HepG2 (cell line): ENCODE data around the gene AKT3. TPM values are rescaled to one million over a fixed set of nuclear protein-coding genes. Genes with fewer than 3 reads are reported as not detected.

Experiments
- ATAC-seq: fragments of 200-7000 bp; cut with Tn5 transposase; 3 replicates; pipeline ENCODE4 v1.9.1; 2020; ENCODE audit warnings: mild to moderate bottlenecking, moderate library complexity
- BruUV-seq: library from RNA; stranded (reverse); fragments of 400-500 nt; replicated peaks from 2 replicates; lab custom pipeline; 2021; lab: Mats Ljungman, UMichigan
- CTCF ChIA-PET: fragments of 300-600 bp; formaldehyde crosslinking; extraction: SDS; loops from one replicate; lab custom pipeline; 2021; ENCODE audit warnings: low total read pairs, inconsistent platforms, low intra/inter-chr PET ratio; lab: Yijun Ruan, JAX
- POLR2A ChIA-PET: fragments of 350-600 bp; sonication (Branson Sonifier 250); formaldehyde crosslinking; loops from one replicate; lab custom pipeline; 2020; ENCODE audit warnings: antibody characterized with exemption, inconsistent platforms; lab: Yijun Ruan, JAX
- DNase-seq: peaks from one replicate; pipeline ENCODE4 v3.0.0-alpha.2; 2015; ENCODE audit warnings: low spot score
- FAIRE-seq: peaks from 3 replicates; lab custom pipeline; 2011; peaks lifted over from hg19 to GRCh38; lab: Jason Lieb, UNC
- H2AFZ ChIP-seq: one replicate; pipeline ENCODE4 v1.6.1; 2011; ENCODE audit warnings: low read length, inconsistent platforms
- H3K27ac ChIP-seq: fragments of 300-600 bp; 3 replicates; pipeline ENCODE4 v1.8.0; 2011; ENCODE audit warnings: mixed run types, mild to moderate bottlenecking, mixed read lengths, low read length, inconsistent platforms; ENCODE audit not compliant: insufficient read depth; ENCODE audit errors: extremely low read length
- H3K27me3 ChIP-seq, 2 experiments: fragments of 200-600 bp in 1 of 2; 2 replicates in 1 of 2; 3 replicates in 1 of 2; pipeline versions ENCODE4 v1.6.0 to v1.8.0; 2011; ENCODE audit warnings: low read length in 2 of 2, mild to moderate bottlenecking in 2 of 2, moderate library complexity in 2 of 2, inconsistent platforms in 1 of 2; ENCODE audit not compliant: insufficient read depth in 2 of 2, control insufficient read depth in 1 of 2
- H3K36me3 ChIP-seq, 2 experiments: fragments of 200-600 bp in 1 of 2; replicated peaks in 1 of 2; 2 replicates in 1 of 2; 3 replicates in 1 of 2; pipeline versions ENCODE4 v1.5.1 to v1.8.0; 2011; ENCODE audit warnings: low read length in 2 of 2, inconsistent platforms in 1 of 2; ENCODE audit not compliant: insufficient read depth in 2 of 2, control insufficient read depth in 1 of 2
- H3K4me1 ChIP-seq: 2 replicates; pipeline ENCODE4 v1.5.1; 2012; ENCODE audit warnings: low read length, inconsistent platforms; ENCODE audit not compliant: insufficient read depth
- H3K4me2 ChIP-seq: 2 replicates; pipeline ENCODE4 v1.6.0; 2011; ENCODE audit warnings: low read depth, low read length, inconsistent platforms
- H3K4me3 ChIP-seq, 3 experiments: fragments of 200-600 bp in 1 of 3; sonication (generic), shearing (Covaris generic) in 1 of 3; replicated peaks in 1 of 3; 2 replicates each; pipeline ENCODE4 v1.5.1; 2011 to 2016; ENCODE audit warnings: low read length in 3 of 3, inconsistent platforms in 2 of 3, low read depth in 2 of 3, mild to moderate bottlenecking in 2 of 3, control low read depth in 1 of 3, mixed read lengths in 1 of 3; ENCODE audit not compliant: insufficient read depth in 1 of 3
- H3K79me2 ChIP-seq: one replicate; pipeline ENCODE4 v1.6.1; 2011; ENCODE audit warnings: low read length, inconsistent platforms; ENCODE audit not compliant: insufficient read depth
- H3K9ac ChIP-seq: 2 replicates; pipeline ENCODE4 v1.6.0; 2011; ENCODE audit warnings: mild to moderate bottlenecking, low read depth, low read length, inconsistent platforms; ENCODE audit not compliant: insufficient read depth
- H3K9me3 ChIP-seq: 2 replicates; pipeline ENCODE4 v1.5.1; 2012; ENCODE audit warnings: mild to moderate bottlenecking, low read length
- H4K20me1 ChIP-seq: 2 replicates; pipeline ENCODE4 v1.6.0; 2011; ENCODE audit warnings: inconsistent platforms, mild to moderate bottlenecking, low read length, moderate library complexity; ENCODE audit not compliant: insufficient read depth
- ATAD3A ChIP-seq: sonication (generic); formaldehyde crosslinking; IDR thresholded peaks from 2 replicates; pipeline ENCODE4 v1.4.0; 2020; ENCODE audit warnings: missing genetic modification reagents
- DMTF1 ChIP-seq: sonication (generic); formaldehyde crosslinking; IDR thresholded peaks from 2 replicates; pipeline ENCODE4 v1.4.0; 2020; ENCODE audit warnings: mild to moderate bottlenecking, missing genetic modification reagents
- EED ChIP-seq: sonication (generic); formaldehyde crosslinking; IDR thresholded peaks from 2 replicates; pipeline ENCODE4 v1.5.0; 2020; ENCODE audit warnings: mild to moderate bottlenecking, missing genetic modification reagents
- HOXA7 ChIP-seq: sonication (generic); formaldehyde crosslinking; IDR thresholded peaks from 2 replicates; pipeline ENCODE4 v1.8.1; 2022; ENCODE audit warnings: mild to moderate bottlenecking, missing genetic modification reagents, moderate library complexity
- LCORL ChIP-seq, 2 experiments: fragments of 450-650 bp in 1 of 2; sonication (generic) in 1 of 2; formaldehyde crosslinking in 1 of 2; IDR thresholded peaks; 2 replicates each; pipeline versions ENCODE4 v1.5.0 to v1.6.1; 2017 to 2020; ENCODE audit warnings: antibody characterized with exemption in 1 of 2, missing genetic modification reagents in 1 of 2
- NCOA1 ChIP-seq: sonication (generic); formaldehyde crosslinking; IDR thresholded peaks from 2 replicates; pipeline ENCODE4 v1.9.0; 2021; ENCODE audit warnings: missing genetic modification reagents
- PAX8 ChIP-seq: sonication (generic); formaldehyde crosslinking; IDR thresholded peaks from 2 replicates; pipeline ENCODE4 v1.8.0; 2022; ENCODE audit warnings: mild to moderate bottlenecking, missing genetic modification reagents, borderline replicate concordance
- POGK ChIP-seq: sonication (generic); formaldehyde crosslinking; conservative IDR thresholded peaks from 2 replicates; pipeline ENCODE4 v1.8.0; 2022; ENCODE audit warnings: mild to moderate bottlenecking, moderate library complexity, missing genetic modification reagents
- RFXAP ChIP-seq: sonication (generic); formaldehyde crosslinking; IDR thresholded peaks from 2 replicates; pipeline ENCODE4 v1.4.0; 2020; ENCODE audit warnings: missing genetic modification reagents, borderline replicate concordance
- ZBTB43 ChIP-seq: sonication (generic); formaldehyde crosslinking; conservative IDR thresholded peaks from 2 replicates; pipeline ENCODE4 v1.4.0; 2020; ENCODE audit warnings: missing genetic modification reagents
- ZKSCAN1 ChIP-seq: fragments of 150-350 bp; IDR thresholded peaks from 2 replicates; pipeline ENCODE4 v1.6.1; 2014; ENCODE audit warnings: low read length
- ZMYM3 ChIP-seq: sonication (generic); formaldehyde crosslinking; IDR thresholded peaks from 2 replicates; pipeline ENCODE4 v1.5.1; 2020; ENCODE audit warnings: mild to moderate bottlenecking, missing genetic modification reagents
- ZNF552 ChIP-seq: sonication (generic); formaldehyde crosslinking; IDR thresholded peaks from 2 replicates; pipeline ENCODE4 v1.9.0; 2022; ENCODE audit warnings: missing genetic modification reagents, mild to moderate bottlenecking, borderline replicate concordance
- ZNF572 ChIP-seq: sonication (generic); formaldehyde crosslinking; IDR thresholded peaks from 2 replicates; pipeline ENCODE4 v1.5.1; 2020; ENCODE audit warnings: mild to moderate bottlenecking, missing genetic modification reagents
- ZNF607 ChIP-seq: sonication (generic); formaldehyde crosslinking; IDR thresholded peaks from 2 replicates; pipeline ENCODE4 v1.5.1; 2020; ENCODE audit warnings: missing genetic modification reagents, mild to moderate bottlenecking, borderline replicate concordance
- ZNF644 ChIP-seq: IDR thresholded peaks from 2 replicates; pipeline ENCODE4 v1.6.1; 2016; ENCODE audit warnings: low read depth
- ZNF691 ChIP-seq: sonication (generic); formaldehyde crosslinking; IDR thresholded peaks from 2 replicates; pipeline ENCODE4 v1.4.0; 2020; ENCODE audit warnings: missing genetic modification reagents, low read depth, mild to moderate bottlenecking, borderline replicate concordance
- WGBS: methylation state at CpG from one replicate; pipeline ENCODE4 v1.1.6; 2017; ENCODE audit warnings: low lambda C conversion rate; 5-methylcytosine and 5-hydroxymethylcytosine counted together
- in situ Hi-C: cut with HindIII; loops from 2 replicates; pipeline ENCODE4 v1.10.0; 2017; ENCODE audit warnings: low pct_unique_long_range_greater_than_20kb; ENCODE audit not compliant: extremely low pct_ligation_motif_present
- intact Hi-C: fragments of 100-400 bp; cut with micrococcal nuclease; formaldehyde crosslinking; loops from one replicate; pipeline ENCODE4 v1.10.0; 2022; ENCODE audit not compliant: unreplicated experiment
- polyA plus RNA-seq, 8 experiments: library from polyadenylated mRNA; depleted of rRNA in 3 of 8; stranded (reverse) in 7 of 8; unstranded in 1 of 8; fragments of >200 nt; fragmentation: Illumina TruSeq in 4 of 8; extraction: Trizol in 4 of 8; gene quantifications; 2 replicates each; pipeline versions ENCODE4 v1.2.1 to v1.2.3, GENCODE V29; 2011 to 2016; ENCODE audit warnings: low read depth in 4 of 8, missing spikeins in 1 of 8, mixed read lengths in 1 of 8; ENCODE audit not compliant: insufficient read depth in 1 of 8
- total RNA-seq, 5 experiments: library from RNA; depleted of rRNA; stranded (reverse); fragments of >200 nt; fragmentation: Illumina TruSeq; extraction: Trizol; gene quantifications; 2 replicates each; pipeline ENCODE4 v1.2.3, GENCODE V29; 2016; ENCODE audit warnings: low read depth in 1 of 5

AKT3 gene
- total and polyA plus RNA-seq, 2 of the 13 experiments (the other 11 are each of a cell fraction or from before 2014, with no cell fraction given), result 0.07 TPM

GRCh38 chr1:243558576-243558975, 291.5 kb downstream of the AKT3 start:
- FAIRE-seq (no peak), ATAC-seq (no peak), DNase-seq (no peak)
- Histone ChIP-seq H3K27ac (no peak overlapping the region), H3K36me3 (no peaks in the 10 kb centered on the region), H3K4me2 (no peak overlapping the region), H3K9me3 (no peaks in the 10 kb centered on the region), H3K4me3 (no peak overlapping the region), H2AFZ (no peak overlapping the region), H4K20me1 (no peaks in the 10 kb centered on the region), H3K79me2 (no peaks in the 10 kb centered on the region), H3K4me1 (no peaks in the 10 kb centered on the region), H3K9ac (no peak overlapping the region), H3K27me3 (no peaks in the 10 kb centered on the region)
- intact Hi-C loops (loop anchor here (10.0 kb wide), 1 partner anchor 186 kb away; no protein-coding TSS in a partner anchor), in situ Hi-C loops (no loop called here)
- 0% methylated on average over 1 of the region's 1 CpG for WGBS
- ChIA-PET POLR2A (no interaction called here), CTCF (no interaction called here)
- BruUV-seq, result no TSS peak
- TF ChIP-seq LCORL (IDR thresholded peaks at IDR 0.05) (no peak), LCORL (CRISPR knock-in tag; IDR thresholded peaks at IDR 0.05) (no peak), ZMYM3 (no peak), PAX8 (CRISPR knock-in tag) (no peak), ZNF552 (CRISPR knock-in tag) (no peak), NCOA1 (no peak), ZNF644 (CRISPR knock-in tag) (no peak), ATAD3A (CRISPR knock-in tag) (no peak), ZNF691 (no peak), HOXA7 (no peak), ZNF607 (CRISPR knock-in tag) (no peak), EED (no peak), ZBTB43 (CRISPR knock-in tag) (no peak), ZNF572 (CRISPR knock-in tag) (no peak), POGK (CRISPR knock-in tag) (no peak), DMTF1 (no peak), RFXAP (CRISPR knock-in tag) (no peak), ZKSCAN1 (no peak)
